Measurements from ENCODE around the gene RGS4.
"Not testable (repeated sequence)": the region's sequence is repeated elsewhere in the genome, so short reads cannot be mapped to it uniquely, and the experiment has no call there.

The RGS4 gene

DNA sequence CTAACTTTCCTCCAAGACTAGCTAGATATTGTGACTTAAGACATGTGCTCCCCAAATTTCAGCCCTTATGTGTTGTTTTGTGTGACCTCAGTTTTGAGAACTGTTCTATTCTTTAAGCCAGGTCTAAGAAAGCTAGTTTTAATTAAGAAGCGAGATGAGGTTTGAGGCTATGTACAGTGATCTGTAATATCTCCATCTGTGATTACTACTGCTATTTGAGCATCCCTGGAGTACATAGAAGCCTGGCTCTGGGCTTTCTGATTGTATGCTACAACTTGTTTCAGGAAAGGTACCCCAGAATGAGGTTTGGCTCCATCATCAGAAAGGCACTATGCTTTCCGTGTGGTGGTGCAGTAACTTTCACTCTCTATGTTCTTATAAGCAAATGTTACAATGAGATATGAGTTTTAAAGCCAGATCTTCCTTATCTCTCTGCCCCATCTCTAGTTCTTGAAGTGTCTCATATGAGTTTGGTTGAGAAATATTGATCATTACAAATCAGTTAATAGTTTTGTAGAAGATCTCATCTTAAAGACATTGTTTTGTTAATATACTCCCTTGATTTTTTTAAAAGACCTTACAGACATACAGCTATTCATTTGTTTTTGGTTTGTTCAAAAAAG is 605 bp downstream of the RGS4 start:
- no peak for DNase-seq

DNA sequence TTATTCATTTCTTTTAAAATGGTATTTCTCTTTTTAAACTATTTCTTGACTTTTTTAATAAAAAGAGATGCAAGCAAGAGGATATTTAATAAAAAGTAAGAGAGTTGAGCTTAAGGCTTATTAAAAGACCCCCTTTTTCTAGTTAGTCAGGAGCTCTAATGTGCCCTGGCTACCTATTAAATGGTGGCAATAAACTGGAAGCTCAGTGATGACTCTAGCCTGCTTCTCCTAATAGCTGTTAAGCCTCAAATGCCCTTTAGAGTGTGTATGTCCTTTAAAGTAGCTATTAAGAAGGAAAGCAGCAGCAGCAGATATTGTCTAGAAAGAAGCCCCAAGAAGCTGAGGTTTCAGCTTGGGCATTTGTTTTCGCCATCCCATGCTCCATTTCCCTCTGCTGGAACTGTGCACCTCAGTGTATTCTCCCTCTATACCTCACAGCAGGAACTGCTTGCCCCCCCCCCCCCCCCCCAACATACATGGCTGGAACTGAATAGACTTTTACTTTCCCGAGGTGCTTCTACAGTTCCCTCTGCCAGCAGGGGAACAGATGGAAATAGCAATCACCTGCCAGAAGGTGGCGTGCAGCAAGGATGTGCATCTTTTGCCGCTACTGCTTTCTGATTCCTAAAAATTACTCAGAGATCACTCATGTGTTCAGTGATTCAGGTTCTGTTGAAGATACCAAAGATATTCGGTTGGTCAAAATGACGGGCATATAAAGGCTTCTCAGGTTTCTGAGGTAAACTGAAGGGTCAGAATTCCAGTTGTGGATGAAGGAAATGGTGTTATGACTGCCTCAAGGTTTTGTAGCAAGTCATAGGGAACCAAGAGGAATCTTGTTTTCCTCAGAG is 2.5 kb downstream of the RGS4 start:
- peak; percentile 83 for DNase-seq

DNA sequence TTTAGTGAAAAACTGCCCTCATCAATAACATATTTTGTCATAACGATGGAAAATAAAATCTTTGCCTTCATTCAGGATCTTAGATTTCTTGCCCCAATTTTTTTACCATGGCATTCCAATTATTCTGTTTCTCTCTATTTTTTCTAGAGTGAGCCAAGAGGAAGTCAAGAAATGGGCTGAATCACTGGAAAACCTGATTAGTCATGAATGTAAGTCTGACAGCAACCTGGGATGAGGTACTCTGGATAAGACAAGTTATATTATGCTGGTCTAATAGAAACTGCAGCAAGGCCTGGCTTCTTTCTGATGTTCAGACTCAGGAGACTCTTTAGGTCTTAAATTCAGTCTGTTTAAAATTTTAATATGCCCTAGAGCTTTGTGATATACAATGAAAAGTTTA is 3.5 kb downstream of the RGS4 start:
- DNase-seq = no peak

DNA sequence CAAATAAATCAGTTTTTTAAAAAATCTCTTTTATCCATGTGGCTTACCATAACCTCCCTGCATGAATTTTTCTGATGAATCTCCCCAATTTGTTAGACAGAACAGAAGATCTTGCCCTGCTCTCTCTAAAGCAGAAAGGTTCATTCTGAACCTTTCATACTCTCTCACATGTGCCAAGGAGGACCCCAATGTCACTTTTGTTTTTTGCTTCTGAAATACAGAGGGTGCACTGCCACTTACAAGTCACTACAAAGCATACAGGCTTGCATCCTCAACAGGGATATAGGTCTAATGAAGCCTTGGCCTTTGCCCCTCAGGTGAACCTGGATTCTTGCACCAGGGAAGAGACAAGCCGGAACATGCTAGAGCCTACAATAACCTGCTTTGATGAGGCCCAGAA is 4.8 kb downstream of the RGS4 start:
- DNase-seq = no peak

DNA sequence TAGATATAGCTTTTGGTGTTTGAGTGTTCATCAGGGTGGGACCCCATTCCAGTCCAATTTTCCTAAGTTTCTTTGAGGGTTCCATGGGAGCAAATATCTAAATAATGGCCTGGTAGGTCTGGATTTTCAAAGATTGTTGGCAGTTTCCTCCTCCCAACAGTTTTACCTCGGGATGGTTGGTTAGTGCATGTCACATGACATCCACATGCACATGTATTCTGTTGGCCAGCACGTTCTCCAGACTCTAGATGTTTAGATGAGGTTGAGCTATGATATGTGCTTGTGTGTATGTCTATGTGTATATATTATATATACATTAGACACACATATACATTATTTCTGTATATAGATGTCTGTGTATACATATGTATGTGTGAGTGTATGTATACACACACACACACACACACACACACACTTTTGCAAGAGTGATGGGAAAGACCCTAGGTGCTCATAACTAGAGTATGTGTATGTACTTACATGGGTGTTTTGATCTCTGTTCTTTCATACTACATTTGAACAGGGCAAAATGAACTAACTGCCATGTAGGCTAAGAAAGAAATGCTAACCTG is 5.6 kb downstream of the RGS4 start:
- DNase-seq = no peak

DNA sequence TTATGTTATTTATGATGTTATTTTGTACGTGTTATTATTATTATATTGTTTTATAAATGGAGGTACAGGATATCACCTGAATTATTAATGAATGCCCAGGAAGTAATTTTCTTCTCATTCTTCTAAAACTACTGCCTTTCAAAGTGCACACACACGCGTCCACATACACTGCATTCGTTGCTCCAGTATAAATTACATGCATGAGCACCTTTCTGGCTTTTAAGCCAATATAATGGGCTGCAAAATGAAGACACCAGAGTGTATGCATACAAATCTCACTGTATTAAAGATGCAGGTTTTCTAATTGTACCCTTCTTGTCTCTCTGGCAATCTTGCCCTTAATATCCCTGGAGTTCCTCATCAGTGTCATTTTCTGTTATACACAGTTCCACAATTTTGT is 6.9 kb downstream of the RGS4 start:
- DNase-seq = no peak

DNA sequence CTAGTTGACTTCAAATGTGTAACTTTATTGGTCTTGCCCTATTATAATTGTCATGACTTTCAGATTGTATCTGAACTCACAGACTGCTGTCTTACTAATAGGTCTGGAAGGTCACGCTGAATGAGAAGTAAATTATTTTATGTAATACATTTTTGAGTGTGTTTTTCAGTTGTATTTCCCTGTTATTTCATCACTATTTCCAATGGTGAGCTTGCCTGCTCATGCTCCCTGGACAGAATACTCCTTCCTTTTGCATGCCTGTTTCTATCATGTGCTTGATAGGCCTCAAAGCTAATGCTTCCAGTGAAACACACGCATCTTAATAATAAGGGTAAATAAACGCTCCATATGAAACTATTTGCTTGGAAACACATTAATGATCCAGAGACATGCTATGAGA is 7.3 kb downstream of the RGS4 start:
- no peak for DNase-seq

DNA sequence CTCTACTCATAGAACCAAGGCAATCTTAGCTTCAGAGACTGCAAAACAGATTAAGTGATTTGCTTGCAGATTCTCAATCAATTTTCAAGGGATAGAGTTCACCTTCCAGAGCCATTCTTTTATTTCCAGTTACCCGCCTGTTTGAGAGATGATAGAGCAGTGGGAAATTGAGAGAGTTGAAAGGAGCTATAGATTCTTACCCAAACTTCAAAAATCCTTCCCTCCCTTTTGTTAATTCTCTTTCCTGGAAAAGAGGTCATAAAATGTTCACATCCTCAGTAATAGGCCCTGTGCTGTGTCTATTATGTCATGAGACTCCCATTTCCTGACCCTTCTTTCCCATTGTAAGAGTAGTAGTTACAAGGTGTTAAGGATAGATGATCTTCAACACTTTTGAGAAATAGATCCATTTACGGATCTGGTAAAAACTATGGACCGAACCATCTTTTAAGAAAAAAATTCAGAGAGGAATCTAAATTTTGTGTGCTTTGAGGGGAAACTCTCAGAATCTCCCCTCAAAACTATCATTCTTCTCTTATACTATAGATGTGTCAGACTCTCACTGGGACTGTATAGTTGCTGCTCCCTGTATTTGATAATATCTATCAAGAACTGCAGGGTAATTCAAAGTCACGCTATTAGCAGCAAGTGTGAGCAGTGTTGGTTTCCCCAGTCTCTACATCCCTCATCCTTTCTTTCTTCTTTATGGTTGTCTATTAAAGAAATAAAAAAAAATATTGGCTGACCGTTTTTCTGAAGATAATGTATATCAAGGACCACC is 8.0 kb downstream of the RGS4 start:
- no peak for DNase-seq

DNA sequence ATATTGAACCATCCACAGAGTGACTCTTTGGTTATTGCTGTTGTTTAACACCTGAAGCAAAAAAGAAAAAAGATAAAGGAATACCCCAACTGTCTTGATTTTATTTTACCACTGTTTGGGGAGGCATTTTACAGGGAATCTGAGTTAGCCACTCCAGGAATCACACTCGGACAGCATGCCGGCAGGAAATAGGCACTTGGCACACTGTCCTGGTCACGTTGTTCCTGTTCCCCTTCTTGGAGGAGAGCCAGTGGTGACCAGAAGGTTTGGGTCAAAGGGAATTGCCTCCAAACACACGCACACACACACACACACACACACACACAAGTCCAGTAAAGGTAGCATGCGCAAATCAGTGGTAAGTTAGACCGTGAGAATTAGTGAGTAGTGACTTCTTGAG is 13.8 kb downstream of the RGS4 start:
- DNase-seq = no peak

DNA sequence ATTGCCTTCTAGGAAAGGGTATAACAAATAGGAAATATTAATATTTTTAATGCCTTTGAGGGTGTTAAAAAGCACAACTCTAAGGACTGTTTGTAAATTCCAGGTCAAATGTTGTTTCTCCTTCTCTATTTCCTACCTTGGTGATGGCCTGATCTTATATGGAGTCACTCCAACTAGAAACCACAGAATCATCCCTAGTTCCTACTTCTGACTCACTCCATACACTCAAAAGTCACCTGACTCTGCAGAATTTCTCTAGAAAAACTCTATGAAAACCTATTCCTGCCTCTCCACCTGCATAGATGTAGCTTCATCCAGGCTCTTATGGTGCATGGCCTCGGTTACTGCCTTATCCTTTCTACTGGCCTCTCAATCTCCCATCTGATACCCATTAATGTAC is 14.5 kb downstream of the RGS4 start:
- DNase-seq = no peak

DNA sequence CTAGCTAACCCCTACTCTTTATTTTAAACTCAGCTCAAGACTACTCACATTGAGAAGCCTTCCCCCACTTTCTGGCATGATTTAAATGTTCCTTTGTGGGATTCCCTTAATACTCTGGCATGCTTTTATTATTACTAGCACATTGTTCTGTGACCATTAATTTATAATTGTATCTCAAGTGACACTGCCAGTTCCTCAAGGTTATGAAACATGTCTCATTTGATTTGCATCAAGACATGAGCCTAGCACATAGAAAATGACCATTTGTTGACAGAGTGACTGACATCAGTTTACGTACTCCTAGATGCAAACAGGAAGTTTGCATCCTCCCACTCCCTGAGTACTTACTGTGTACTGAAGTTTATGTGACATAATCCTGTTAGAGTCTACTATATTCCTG is 15.2 kb downstream of the RGS4 start:
- no peak for DNase-seq

DNA sequence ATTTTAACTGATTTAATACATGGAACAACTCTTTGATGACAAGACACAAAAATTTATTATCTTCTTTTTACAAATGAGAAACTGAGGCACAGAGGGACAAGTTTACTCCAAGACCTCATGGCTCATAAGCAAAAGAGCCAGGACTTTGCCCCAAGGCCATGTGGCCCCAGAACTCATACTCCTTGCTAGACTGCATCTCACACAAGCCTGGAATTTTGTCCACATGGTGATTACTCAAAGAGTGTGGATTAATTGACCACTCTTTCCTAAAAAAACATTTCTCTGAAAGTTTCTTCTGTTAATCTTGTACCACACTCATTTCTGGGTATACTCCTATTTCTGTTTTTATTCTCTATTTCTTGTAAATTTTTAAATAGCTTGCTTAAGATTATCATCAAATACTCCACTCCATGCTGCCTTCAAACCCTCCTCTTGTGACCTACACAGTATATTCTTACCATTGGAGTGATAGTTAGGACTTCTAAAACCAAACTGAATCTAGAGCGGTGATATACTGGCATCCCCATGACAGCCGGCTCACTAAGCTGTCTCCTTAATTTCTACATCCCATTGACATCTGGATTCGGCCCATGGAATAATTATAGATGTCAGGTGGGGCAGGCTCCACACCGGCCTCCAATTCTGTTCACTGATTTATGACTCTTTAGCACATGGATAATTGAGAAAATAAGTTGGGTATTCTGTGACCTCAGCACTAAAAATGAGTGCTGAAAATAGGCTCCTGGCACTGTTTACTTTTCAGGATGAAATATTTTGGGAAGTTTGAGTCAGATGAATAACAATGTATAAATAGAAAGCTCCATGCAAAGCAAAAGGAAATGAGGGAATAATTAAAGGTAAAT is 16.1 kb downstream of the RGS4 start:
- DNase-seq = peak; percentile 18

DNA sequence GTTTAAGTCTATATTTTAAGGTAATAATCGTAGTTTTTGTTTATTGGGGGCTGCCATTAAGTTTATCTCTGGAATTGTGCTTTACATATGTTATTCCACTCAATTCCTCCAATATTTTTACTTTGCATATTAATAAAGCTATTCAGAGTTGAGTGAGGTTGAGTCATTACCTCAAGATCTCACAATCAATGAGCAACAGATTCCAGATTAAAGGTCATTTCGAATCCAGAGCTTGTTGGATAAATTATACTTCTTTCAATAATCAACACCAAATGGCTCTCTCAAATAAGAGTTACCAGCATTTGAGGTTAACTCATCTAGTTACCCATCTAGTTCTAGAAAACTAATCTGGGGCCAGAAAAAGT is 16.7 kb downstream of the RGS4 start:
- no peak for DNase-seq

DNA sequence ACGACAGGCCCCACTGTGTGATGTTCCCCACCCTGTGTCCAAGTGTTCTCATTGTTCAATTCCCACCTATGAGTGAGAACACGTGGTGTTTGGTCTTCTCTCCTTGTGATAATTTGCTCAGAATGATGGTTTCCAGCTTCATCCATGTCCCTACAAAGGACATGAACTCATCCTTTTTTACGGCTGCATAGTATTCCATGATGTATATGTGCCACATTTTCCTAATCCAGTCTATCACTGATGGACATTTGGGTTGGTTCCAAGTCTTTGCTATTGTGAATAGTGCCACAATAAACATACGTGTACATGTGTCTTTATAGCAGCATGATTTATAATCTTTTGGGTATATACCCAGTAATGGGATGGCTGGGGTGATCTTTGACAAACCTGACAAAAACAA is 20.0 kb downstream of the RGS4 start:
- DNase-seq = not testable (repeated sequence)

DNA sequence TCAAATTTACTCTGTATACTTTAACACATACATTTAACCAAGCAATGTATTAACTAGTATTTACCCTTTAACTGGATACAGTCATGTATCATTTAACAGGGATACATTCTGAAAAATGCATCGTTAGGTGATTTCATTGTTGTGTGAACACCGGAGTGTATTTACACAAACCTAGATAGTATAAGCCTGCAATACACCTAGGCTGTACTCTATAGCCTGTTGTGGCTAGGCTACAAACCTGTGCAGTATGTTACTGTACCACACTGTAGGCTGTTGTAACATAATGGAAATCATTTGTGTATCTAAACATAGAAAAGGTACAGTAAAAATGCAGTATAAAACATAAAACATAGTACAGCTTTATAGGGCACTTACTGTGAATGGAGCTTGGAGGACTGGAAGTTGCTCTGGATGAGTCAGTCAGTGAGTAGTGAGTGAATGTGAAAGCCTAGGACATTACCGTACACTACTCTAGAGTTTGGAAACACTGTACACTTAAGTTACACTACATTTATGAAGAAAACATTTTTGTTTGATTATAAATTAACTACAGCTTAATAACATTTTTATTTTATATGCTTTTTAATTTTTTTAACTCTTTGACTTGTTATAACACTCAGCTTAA is 21.3 kb downstream of the RGS4 start:
- DNase-seq = no peak

DNA sequence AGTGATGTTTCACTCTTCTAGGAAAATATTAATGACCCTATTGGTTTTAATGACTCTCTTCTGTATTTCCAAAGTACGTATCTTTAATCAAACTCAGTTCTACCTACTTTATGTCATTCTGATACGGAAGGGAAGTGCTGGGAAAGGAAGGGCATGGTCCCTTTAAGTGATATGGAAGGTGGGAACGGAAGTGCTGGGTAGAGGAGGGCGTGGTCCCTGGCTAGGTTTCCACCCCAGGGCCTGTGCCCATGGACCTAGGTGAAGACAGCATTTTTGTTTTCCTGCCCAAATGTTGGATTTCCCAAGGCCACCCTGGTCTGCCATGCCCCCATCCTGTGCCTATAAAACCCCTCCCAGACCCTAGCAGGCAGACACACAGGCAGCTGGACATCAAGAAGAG is 24.0 kb downstream of the RGS4 start:
- DNase-seq = no peak

DNA sequence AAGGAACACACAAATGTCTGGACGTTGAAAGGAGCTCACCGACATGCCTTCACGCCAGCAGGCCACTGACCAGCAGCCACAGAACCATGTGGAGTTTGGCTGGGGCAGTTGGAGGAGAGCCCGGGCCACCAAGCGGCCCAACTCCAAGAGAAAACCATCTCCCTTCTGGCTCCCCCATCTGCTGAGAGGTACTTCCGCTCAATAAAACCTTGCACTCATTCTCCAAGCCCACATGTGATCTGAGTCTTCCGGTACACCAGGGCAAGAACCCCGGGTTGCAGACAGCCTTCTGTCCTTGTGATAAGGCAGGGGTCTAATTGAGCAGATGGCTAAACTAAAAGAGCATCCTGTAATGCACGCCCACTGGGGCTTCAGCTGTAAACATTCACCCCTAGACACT is 24.4 kb downstream of the RGS4 start:
- no peak for DNase-seq

DNA sequence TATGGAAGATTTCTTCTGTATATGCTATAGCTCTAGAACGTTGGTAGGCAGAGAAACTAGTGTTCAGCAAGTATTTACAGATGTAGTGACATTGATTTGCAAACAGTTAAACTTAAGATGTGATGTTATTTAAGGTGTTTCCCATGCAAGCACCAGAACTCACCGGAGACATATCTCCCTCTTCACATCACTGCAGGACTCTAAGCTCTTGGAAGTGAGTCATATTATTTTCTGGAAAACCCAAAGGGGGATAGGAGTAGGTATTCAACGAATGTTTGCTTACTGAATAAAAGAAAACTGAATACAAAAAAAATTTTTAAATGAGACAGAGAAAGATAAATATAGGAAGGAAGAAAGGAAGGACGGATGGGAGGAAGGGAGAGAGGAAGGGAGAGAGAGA is 25.0 kb downstream of the RGS4 start:
- DNase-seq = no peak

DNA sequence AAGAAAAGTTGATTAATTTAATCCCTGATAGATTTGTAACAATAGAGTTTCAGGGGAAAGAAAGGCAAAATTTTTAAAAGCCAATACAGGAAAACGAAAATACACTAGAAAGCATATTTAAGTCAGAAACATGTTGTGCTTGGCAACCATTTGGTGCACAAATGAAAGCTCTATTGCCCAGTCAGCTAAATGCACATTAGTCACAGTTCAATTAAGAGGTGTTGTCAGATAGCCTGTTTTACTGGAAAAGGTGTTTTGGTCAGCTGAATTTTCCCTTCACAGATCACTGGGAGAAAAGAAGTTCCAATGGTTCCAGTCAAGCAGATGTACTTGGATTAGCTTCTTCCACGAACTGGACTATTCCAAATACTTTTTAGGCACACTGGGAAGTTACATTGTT is 25.4 kb downstream of the RGS4 start:
- no peak for DNase-seq

DNA sequence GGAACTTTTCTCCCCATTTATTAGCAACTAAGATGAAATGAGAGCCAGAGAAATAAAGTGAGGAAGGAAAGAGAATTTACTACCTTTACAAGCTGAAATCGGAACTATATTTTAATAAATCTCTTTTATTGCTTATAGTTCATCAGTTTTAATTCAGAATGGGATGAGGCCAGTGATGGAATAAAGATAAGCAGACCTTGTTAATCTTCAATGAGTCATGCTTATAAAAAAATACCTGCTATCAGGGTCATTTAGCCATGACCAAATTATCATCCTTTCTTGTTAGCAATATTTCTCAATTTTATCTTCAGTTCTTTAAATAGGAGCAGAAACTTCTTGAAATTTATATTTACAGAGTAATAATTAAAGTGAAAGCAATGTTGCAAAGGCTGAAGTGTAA is 26.1 kb downstream of the RGS4 start:
- DNase-seq = no peak

DNA sequence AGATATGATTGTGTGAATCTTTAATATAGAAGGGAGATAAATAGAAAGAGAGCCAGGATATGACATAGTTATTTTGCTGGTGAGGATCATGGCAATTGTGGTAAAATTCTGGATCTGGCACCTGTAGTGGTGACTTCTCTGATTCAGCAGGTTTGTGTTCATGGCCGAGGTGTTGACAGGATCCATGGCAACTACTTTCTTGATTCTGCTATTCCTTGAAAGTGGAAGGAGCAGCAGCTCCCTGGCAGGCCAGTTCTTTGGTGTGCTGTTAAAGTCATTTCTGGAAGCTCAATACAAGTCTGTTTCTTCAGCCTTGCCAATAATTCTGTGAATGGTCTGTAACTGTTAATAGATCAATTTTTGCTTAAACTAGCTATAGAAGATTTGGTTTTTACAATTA is 33.4 kb downstream of the RGS4 start:
- no peak for DNase-seq

DNA sequence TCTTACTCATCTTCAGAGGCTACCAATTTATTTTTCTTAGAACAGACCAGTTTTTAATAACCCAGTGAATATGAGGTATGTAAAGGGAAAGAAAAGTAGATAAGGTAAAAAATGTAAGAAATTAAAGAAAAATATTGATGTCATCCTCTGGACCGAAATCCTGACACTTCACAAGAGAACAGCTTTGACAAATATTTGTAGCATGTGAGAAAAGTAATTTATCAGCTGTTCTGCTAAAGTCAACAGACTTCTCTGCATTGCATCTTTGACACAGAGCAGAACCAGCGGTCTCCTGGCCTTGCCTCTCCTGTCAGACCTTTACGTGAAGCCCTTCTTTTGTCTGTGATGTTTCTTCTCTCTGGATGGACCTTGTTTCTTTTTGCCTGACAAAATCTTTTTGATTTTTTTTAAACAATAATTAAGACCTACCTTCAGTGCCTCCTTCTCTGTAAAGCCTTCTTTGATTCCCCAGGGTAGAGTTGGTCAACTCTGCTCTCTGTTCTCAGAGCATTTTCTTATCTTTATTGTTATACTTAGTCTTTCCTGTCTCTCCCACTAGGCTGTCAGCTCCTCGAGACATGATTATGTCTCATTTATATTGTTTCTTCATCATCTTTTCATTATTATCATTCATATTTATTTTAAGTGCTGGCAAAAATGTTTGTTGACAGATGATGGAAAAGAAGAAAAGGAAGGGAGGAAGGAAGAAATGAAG is 35.4 kb downstream of the RGS4 start:
- DNase-seq = no peak

Data from NCI-H146 (cell line).